Measurements from ENCODE around the gene STARD3NL. TPM values are rescaled to one million over a fixed set of nuclear protein-coding genes. Genes with fewer than 3 reads are reported as not detected.

Gene STARD3NL
- total RNA-seq, 1 donor: 34.5 TPM

GRCh38 chr7:38181111-38181510 lies 3.1 kb downstream of the STARD3NL start:
- no peak for DNase-seq (ENCODE audit: low read depth in 2 of 3, low spot score in 2 of 3)

- DNase-seq (ENCODE audit: low read depth in 2 of 3, low spot score in 2 of 3): no peak
These were observed 4.4 kb downstream of the STARD3NL start for GRCh38 chr7:38182450-38182849.

- no peak for DNase-seq (ENCODE audit: low read depth in 2 of 3, low spot score in 2 of 3)
These were observed 7.6 kb downstream of the STARD3NL start for GRCh38 chr7:38185395-38186307.

- DNase-seq (ENCODE audit: low read depth in 2 of 3, low spot score in 2 of 3): no peak
These were observed 8.7 kb downstream of the STARD3NL start for GRCh38 chr7:38186593-38187314.

GRCh38 chr7:38187794-38188440 lies 9.9 kb downstream of the STARD3NL start:
- no peak for DNase-seq (ENCODE audit: low read depth in 2 of 3, low spot score in 2 of 3)

- no peak for DNase-seq (ENCODE audit: low read depth in 2 of 3, low spot score in 2 of 3)
These were observed 11.3 kb downstream of the STARD3NL start for GRCh38 chr7:38189231-38189938.

GRCh38 chr7:38190011-38190410 lies 12.0 kb downstream of the STARD3NL start:
- no peak for DNase-seq (ENCODE audit: low read depth in 2 of 3, low spot score in 2 of 3)

- DNase-seq (ENCODE audit: low read depth in 2 of 3, low spot score in 2 of 3): no peak
These were observed 13.7 kb downstream of the STARD3NL start for GRCh38 chr7:38191791-38192190.

- DNase-seq (ENCODE audit: low read depth in 2 of 3, low spot score in 2 of 3): no peak
These were observed 14.3 kb downstream of the STARD3NL start for GRCh38 chr7:38192327-38192726.

GRCh38 chr7:38195804-38196595 lies 18.0 kb downstream of the STARD3NL start:
- no peak for DNase-seq (ENCODE audit: low read depth in 2 of 3, low spot score in 2 of 3)

- no peak for DNase-seq (ENCODE audit: low read depth in 2 of 3, low spot score in 2 of 3)
These were observed 20.3 kb downstream of the STARD3NL start for GRCh38 chr7:38198366-38198765.

- DNase-seq (ENCODE audit: low read depth in 2 of 3, low spot score in 2 of 3): no peak
These were observed 21.1 kb downstream of the STARD3NL start for GRCh38 chr7:38199154-38199553.

- no peak for DNase-seq (ENCODE audit: low read depth in 2 of 3, low spot score in 2 of 3)
These were observed 21.7 kb downstream of the STARD3NL start for GRCh38 chr7:38199782-38200181.

- no peak for DNase-seq (ENCODE audit: low read depth in 2 of 3, low spot score in 2 of 3)
These were observed 28.0 kb downstream of the STARD3NL start for GRCh38 chr7:38206071-38206470.

- DNase-seq (ENCODE audit: low read depth in 2 of 3, low spot score in 2 of 3): no peak
These were observed 29.8 kb downstream of the STARD3NL start for GRCh38 chr7:38207843-38208242.

- DNase-seq (ENCODE audit: low read depth in 2 of 3, low spot score in 2 of 3): no peak
These were observed 33.4 kb downstream of the STARD3NL start for GRCh38 chr7:38211486-38211885.

GRCh38 chr7:38211940-38212339 lies 33.9 kb downstream of the STARD3NL start:
- DNase-seq (ENCODE audit: low read depth in 2 of 3, low spot score in 2 of 3): peak in 1 of 3 donors; percentile 44

GRCh38 chr7:38215115-38215514 lies 37.1 kb downstream of the STARD3NL start:
- DNase-seq (ENCODE audit: low read depth in 2 of 3, low spot score in 2 of 3): no peak

- peak; percentile 58 to 92 (median 85) for DNase-seq (ENCODE audit: low read depth in 2 of 3, low spot score in 2 of 3)
These were observed 38.0 kb downstream of the STARD3NL start for GRCh38 chr7:38215735-38216670.
